KOPT-K1 (cell line): Measurements from ENCODE around the gene DHRS7C.

Experiments used
- H3K27ac ChIP-seq: fragments of 200-600 bp; sonication (generic); 2 replicates; pipeline ENCODE4 v1.5.1; 2016; ENCODE audit warnings: antibody characterized with exemption, mild to moderate bottlenecking, low read depth, low read length; ENCODE audit not compliant: poor library complexity, severe bottlenecking
- H3K36me3 ChIP-seq: fragments of 200-600 bp; sonication (generic); 2 replicates; pipeline ENCODE4 v1.5.1; 2017; ENCODE audit warnings: antibody characterized with exemption, mild to moderate bottlenecking, low read length, moderate library complexity; ENCODE audit not compliant: insufficient read depth
- H3K9me3 ChIP-seq: fragments of 200-600 bp; sonication (generic); 2 replicates; pipeline ENCODE4 v1.5.1; 2017; ENCODE audit warnings: antibody characterized with exemption, low read length, mild to moderate bottlenecking; ENCODE audit not compliant: insufficient read depth, poor library complexity, severe bottlenecking

DHRS7C gene

GRCh38 chr17:9760266-9760665 is 31.1 kb downstream of the DHRS7C start:
- Histone ChIP-seq H3K9me3 (no peaks in the 10 kb centered on the region), H3K27ac (no peak overlapping the region), H3K36me3 (no peaks in the 10 kb centered on the region)

- Histone ChIP-seq H3K9me3 (no peaks in the 10 kb centered on the region), H3K27ac (no peak overlapping the region), H3K36me3 (no peaks in the 10 kb centered on the region)
Measured at GRCh38 chr17:9755083-9755482, 36.3 kb downstream of the DHRS7C start.

GRCh38 chr17:9750524-9750923 is 40.9 kb downstream of the DHRS7C start:
- Histone ChIP-seq H3K36me3 (no peaks in the 10 kb centered on the region), H3K9me3 (no peaks in the 10 kb centered on the region), H3K27ac (no peak overlapping the region)

GRCh38 chr17:9729735-9730420 is 61.5 kb downstream of the DHRS7C start:
- Histone ChIP-seq H3K36me3 (no peaks in the 10 kb centered on the region), H3K9me3 (no peaks in the 10 kb centered on the region), H3K27ac (no peak overlapping the region)

- Histone ChIP-seq H3K9me3 (no peaks in the 10 kb centered on the region), H3K36me3 (no peaks in the 10 kb centered on the region), H3K27ac (no peak overlapping the region)
Measured at GRCh38 chr17:9729034-9729650, 62.2 kb downstream of the DHRS7C start.

DNA sequence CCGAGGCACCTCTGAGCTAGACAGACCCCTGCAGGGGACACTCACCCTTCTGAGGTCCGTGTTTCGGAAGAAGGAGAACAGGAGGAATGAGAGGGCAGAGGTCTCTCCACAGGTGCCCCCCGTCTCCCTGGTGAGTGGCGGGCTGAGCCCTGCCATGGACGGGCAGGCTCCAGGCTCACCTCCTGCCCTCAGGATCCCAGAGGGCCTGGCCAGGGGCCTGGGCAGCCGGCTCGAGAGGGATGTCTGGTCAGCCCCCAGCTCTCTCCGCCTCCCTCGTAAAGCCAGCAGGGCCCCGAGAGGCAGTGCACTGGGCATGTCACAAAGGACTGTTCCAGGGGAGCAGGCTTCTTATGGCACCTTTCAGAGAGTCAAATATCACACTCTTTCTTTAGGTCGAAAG is 62.8 kb downstream of the DHRS7C start:
- Histone ChIP-seq H3K9me3 (no peaks in the 10 kb centered on the region), H3K27ac (no peak overlapping the region), H3K36me3 (no peaks in the 10 kb centered on the region)

- Histone ChIP-seq H3K36me3 (no peaks in the 10 kb centered on the region), H3K9me3 (no peaks in the 10 kb centered on the region), H3K27ac (no peak overlapping the region)
Measured at GRCh38 chr17:9728005-9728404, 63.4 kb downstream of the DHRS7C start.

DNA sequence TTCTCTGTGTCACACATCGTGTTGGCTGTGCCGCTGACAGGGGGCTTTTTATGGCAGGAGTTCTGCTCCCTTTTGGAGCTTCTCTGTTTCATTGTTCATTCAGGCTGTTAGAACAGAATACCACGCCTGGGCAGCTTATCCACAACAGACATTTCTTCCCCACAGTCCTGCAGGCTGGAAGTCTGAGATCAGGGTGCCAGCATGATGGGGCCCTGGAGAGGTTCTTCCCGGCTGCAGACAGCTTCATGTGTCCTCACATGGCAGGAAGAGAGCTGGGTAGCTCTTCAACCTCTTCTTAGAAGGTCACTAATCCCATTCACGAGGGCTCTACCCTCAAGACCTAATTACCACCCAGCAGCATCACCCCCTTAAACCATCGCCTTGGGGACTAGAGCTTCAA is 65.1 kb downstream of the DHRS7C start:
- H3K27ac ChIP-seq: no peak overlapping the region
- H3K36me3 ChIP-seq: no peaks in the 10 kb centered on the region

GRCh38 chr17:9725575-9725974 is 65.8 kb downstream of the DHRS7C start:
- no peak overlapping the region for H3K27ac ChIP-seq
- H3K36me3 ChIP-seq: no peaks in the 10 kb centered on the region
- H3K9me3 ChIP-seq: no peaks in the 10 kb centered on the region

More for the DNA sequence above, 65.1 kb downstream of the DHRS7C start:
- no peaks in the 10 kb centered on the region for H3K9me3 ChIP-seq
